GM23338 (cell line): ENCODE results near the gene SEMA6C.

Experiments used
- CREB1 ChIP-seq: fragments of 250-450 bp; sonication (Bioruptor Pico); IDR thresholded peaks from 2 replicates; pipeline ENCODE4 v1.5.0; 2020; ENCODE audit warnings: low read depth, mild to moderate bottlenecking, moderate library complexity
- EZH2 ChIP-seq: fragments of 200-600 bp; sonication (generic); IDR thresholded peaks from one replicate; pipeline ENCODE4 v1.8.0; 2017; ENCODE audit warnings: antibody characterized with exemption, mild to moderate bottlenecking, low read depth; ENCODE audit not compliant: unreplicated experiment
- EZH2phosphoT487 ChIP-seq: fragments of 200-600 bp; sonication (generic); IDR thresholded peaks from one replicate; pipeline ENCODE4 v1.8.1; 2018; ENCODE audit warnings: antibody characterized with exemption; ENCODE audit not compliant: unreplicated experiment
- JUNB ChIP-seq: IDR thresholded peaks from one replicate; pipeline ENCODE4 v1.6.1; 2016; ENCODE audit warnings: antibody characterized with exemption; ENCODE audit not compliant: unreplicated experiment
- NANOG ChIP-seq: IDR thresholded peaks from 2 replicates; pipeline ENCODE4 v1.6.1; 2016; ENCODE audit warnings: antibody characterized with exemption, borderline replicate concordance
- POLR2AphosphoS5 ChIP-seq: IDR thresholded peaks from 2 replicates; pipeline ENCODE4 v1.6.1; 2016; ENCODE audit warnings: antibody characterized with exemption, low read depth
- REST ChIP-seq: IDR thresholded peaks from one replicate; pipeline ENCODE4 v1.6.1; 2018; ENCODE audit warnings: antibody characterized with exemption; ENCODE audit not compliant: unreplicated experiment
- STAT1 ChIP-seq: IDR thresholded peaks from one replicate; pipeline ENCODE4 v1.6.1; 2016; ENCODE audit warnings: antibody characterized with exemption; ENCODE audit not compliant: unreplicated experiment
- ZNF114 ChIP-seq: fragments of 250-450 bp; sonication (Bioruptor Pico); IDR thresholded peaks from 2 replicates; pipeline ENCODE4 v1.5.0; 2020; ENCODE audit warnings: mild to moderate bottlenecking, moderate library complexity
- TF ChIP-seq, protein P1 (sequence below), 2 experiments: fragments of 200-600 bp in 1 of 2; sonication (generic) in 1 of 2; conservative IDR thresholded peaks; 2 replicates each; pipeline versions ENCODE4 v1.5.1 to v1.6.1; 2016 to 2017; ENCODE audit warnings: antibody characterized with exemption in 2 of 2, low read depth in 2 of 2, mild to moderate bottlenecking in 2 of 2, moderate library complexity in 1 of 2
- TF ChIP-seq, protein P2 (sequence below): IDR thresholded peaks from 2 replicates; pipeline ENCODE4 v1.6.1; 2016; ENCODE audit warnings: antibody characterized with exemption
- TF ChIP-seq, protein P3 (sequence below): fragments of 250-450 bp; sonication (Bioruptor Pico); IDR thresholded peaks from 2 replicates; pipeline ENCODE4 v1.5.0; 2020; ENCODE audit warnings: mild to moderate bottlenecking, moderate library complexity

GRCh38 chr1:151104630-151105029 is 41.8 kb downstream of the SEMA6C start:
- TF ChIP-seq, protein P1, sequence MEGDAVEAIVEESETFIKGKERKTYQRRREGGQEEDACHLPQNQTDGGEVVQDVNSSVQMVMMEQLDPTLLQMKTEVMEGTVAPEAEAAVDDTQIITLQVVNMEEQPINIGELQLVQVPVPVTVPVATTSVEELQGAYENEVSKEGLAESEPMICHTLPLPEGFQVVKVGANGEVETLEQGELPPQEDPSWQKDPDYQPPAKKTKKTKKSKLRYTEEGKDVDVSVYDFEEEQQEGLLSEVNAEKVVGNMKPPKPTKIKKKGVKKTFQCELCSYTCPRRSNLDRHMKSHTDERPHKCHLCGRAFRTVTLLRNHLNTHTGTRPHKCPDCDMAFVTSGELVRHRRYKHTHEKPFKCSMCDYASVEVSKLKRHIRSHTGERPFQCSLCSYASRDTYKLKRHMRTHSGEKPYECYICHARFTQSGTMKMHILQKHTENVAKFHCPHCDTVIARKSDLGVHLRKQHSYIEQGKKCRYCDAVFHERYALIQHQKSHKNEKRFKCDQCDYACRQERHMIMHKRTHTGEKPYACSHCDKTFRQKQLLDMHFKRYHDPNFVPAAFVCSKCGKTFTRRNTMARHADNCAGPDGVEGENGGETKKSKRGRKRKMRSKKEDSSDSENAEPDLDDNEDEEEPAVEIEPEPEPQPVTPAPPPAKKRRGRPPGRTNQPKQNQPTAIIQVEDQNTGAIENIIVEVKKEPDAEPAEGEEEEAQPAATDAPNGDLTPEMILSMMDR (conservative IDR thresholded peaks at IDR 0.05; ENCODE audit: low read depth in 2 of 2) = no peak
- TF ChIP-seq POLR2AphosphoS5 = no peak
- TF ChIP-seq EZH2 = no peak
- TF ChIP-seq CREB1 = no peak
- no peak for TF ChIP-seq REST
- TF ChIP-seq JUNB = no peak
- TF ChIP-seq EZH2phosphoT487 = no peak
- TF ChIP-seq, protein P2, sequence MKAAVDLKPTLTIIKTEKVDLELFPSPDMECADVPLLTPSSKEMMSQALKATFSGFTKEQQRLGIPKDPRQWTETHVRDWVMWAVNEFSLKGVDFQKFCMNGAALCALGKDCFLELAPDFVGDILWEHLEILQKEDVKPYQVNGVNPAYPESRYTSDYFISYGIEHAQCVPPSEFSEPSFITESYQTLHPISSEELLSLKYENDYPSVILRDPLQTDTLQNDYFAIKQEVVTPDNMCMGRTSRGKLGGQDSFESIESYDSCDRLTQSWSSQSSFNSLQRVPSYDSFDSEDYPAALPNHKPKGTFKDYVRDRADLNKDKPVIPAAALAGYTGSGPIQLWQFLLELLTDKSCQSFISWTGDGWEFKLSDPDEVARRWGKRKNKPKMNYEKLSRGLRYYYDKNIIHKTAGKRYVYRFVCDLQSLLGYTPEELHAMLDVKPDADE = no peak
- TF ChIP-seq NANOG = no peak
- TF ChIP-seq STAT1 = no peak
- TF ChIP-seq, protein P3, sequence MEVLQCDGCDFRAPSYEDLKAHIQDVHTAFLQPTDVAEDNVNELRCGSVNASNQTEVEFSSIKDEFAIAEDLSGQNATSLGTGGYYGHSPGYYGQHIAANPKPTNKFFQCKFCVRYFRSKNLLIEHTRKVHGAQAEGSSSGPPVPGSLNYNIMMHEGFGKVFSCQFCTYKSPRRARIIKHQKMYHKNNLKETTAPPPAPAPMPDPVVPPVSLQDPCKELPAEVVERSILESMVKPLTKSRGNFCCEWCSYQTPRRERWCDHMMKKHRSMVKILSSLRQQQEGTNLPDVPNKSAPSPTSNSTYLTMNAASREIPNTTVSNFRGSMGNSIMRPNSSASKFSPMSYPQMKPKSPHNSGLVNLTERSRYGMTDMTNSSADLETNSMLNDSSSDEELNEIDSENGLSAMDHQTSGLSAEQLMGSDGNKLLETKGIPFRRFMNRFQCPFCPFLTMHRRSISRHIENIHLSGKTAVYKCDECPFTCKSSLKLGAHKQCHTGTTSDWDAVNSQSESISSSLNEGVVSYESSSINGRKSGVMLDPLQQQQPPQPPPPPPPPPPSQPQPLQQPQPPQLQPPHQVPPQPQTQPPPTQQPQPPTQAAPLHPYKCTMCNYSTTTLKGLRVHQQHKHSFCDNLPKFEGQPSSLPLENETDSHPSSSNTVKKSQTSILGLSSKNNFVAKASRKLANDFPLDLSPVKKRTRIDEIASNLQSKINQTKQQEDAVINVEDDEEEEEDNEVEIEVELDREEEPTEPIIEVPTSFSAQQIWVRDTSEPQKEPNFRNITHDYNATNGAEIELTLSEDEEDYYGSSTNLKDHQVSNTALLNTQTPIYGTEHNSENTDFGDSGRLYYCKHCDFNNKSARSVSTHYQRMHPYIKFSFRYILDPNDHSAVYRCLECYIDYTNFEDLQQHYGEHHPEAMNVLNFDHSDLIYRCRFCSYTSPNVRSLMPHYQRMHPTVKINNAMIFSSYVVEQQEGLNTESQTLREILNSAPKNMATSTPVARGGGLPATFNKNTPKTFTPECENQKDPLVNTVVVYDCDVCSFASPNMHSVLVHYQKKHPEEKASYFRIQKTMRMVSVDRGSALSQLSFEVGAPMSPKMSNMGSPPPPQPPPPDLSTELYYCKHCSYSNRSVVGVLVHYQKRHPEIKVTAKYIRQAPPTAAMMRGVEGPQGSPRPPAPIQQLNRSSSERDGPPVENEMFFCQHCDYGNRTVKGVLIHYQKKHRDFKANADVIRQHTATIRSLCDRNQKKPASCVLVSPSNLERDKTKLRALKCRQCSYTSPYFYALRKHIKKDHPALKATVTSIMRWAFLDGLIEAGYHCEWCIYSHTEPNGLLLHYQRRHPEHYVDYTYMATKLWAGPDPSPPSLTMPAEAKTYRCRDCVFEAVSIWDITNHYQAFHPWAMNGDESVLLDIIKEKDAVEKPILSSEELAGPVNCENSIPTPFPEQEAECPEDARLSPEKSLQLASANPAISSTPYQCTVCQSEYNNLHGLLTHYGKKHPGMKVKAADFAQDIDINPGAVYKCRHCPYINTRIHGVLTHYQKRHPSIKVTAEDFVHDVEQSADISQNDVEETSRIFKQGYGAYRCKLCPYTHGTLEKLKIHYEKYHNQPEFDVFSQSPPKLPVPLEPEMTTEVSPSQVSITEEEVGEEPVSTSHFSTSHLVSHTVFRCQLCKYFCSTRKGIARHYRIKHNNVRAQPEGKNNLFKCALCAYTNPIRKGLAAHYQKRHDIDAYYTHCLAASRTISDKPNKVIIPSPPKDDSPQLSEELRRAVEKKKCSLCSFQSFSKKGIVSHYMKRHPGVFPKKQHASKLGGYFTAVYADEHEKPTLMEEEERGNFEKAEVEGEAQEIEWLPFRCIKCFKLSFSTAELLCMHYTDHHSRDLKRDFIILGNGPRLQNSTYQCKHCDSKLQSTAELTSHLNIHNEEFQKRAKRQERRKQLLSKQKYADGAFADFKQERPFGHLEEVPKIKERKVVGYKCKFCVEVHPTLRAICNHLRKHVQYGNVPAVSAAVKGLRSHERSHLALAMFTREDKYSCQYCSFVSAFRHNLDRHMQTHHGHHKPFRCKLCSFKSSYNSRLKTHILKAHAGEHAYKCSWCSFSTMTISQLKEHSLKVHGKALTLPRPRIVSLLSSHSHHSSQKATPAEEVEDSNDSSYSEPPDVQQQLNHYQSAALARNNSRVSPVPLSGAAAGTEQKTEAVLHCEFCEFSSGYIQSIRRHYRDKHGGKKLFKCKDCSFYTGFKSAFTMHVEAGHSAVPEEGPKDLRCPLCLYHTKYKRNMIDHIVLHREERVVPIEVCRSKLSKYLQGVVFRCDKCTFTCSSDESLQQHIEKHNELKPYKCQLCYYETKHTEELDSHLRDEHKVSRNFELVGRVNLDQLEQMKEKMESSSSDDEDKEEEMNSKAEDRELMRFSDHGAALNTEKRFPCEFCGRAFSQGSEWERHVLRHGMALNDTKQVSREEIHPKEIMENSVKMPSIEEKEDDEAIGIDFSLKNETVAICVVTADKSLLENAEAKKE (CRISPR knock-in tag) = no peak
- TF ChIP-seq ZNF114 (CRISPR knock-in tag) = no peak
